NCI-H187 (cell line): ENCODE data around the gene LENG9.

ENCODE experiments used
- DNase-seq, 2 experiments: peaks; one replicate each; lab custom pipeline; 2025; lab: John Stamatoyannopoulos, UW

Gene LENG9

GRCh38 chr19:54439174-54439851 is 24.3 kb downstream of the LENG9 start:
- DNase-seq, result no peak

- DNase-seq, result no peak
Observed at GRCh38 chr19:54436628-54437252, 26.8 kb downstream of the LENG9 start.

- no peak for DNase-seq
Observed at GRCh38 chr19:54436031-54436523, 27.5 kb downstream of the LENG9 start.

- no peak for DNase-seq
Observed at GRCh38 chr19:54435551-54436016, 28.0 kb downstream of the LENG9 start.

GRCh38 chr19:54434873-54435214 is 28.7 kb downstream of the LENG9 start:
- no peak for DNase-seq

GRCh38 chr19:54434112-54434872 is 29.3 kb downstream of the LENG9 start:
- no peak for DNase-seq

- no peak for DNase-seq
Observed at GRCh38 chr19:54433697-54434096, 29.9 kb downstream of the LENG9 start.

- DNase-seq, result no peak
Observed at GRCh38 chr19:54432144-54432738, 31.3 kb downstream of the LENG9 start.

GRCh38 chr19:54431255-54431838 is 32.2 kb downstream of the LENG9 start:
- no peak for DNase-seq

GRCh38 chr19:54430306-54431254 is 33.0 kb downstream of the LENG9 start:
- peak in 1 of 2 experiments; percentile 2 for DNase-seq

- no peak for DNase-seq
Observed at GRCh38 chr19:54429545-54430227, 33.9 kb downstream of the LENG9 start.

- DNase-seq, result no peak
Observed at GRCh38 chr19:54429176-54429495, 34.4 kb downstream of the LENG9 start.

- DNase-seq, result no peak
Observed at GRCh38 chr19:54428323-54429175, 35.0 kb downstream of the LENG9 start.

GRCh38 chr19:54427586-54427985 is 36.0 kb downstream of the LENG9 start:
- no peak for DNase-seq

GRCh38 chr19:54426291-54426931 is 37.2 kb downstream of the LENG9 start:
- no peak for DNase-seq

- no peak for DNase-seq
Observed at GRCh38 chr19:54425382-54425723, 38.2 kb downstream of the LENG9 start.

- no peak for DNase-seq
Observed at GRCh38 chr19:54424660-54425381, 38.8 kb downstream of the LENG9 start.

GRCh38 chr19:54424201-54424600 is 39.4 kb downstream of the LENG9 start:
- DNase-seq, result no peak

- no peak for DNase-seq
Observed at GRCh38 chr19:54422136-54422535, 41.4 kb downstream of the LENG9 start.
